HG02938 (cell line): Measurements from ENCODE around the gene MVB12A.

ENCODE experiments used
- ATAC-seq: cut with Tn5 transposase; IDR thresholded peaks from one replicate; pipeline ENCODE4 v1.9.1; 2021; ENCODE audit warnings: mild to moderate bottlenecking, moderate library complexity; ENCODE audit not compliant: unreplicated experiment

Gene MVB12A

GRCh38 chr19:17404621-17405249, 15.1 kb upstream of the MVB12A start:
- peak; percentile 6 for ATAC-seq

GRCh38 chr19:17405250-17406045, 14.4 kb upstream of the MVB12A start, which contains the start of gene BST2:
Gene BST2, minus strand, starts transcription at chr19:17405630. Its CDS starts 55 bp downstream, at chr19:17405575.
- ATAC-seq = peak; percentile 75

- ATAC-seq = peak; percentile 9
Observed at GRCh38 chr19:17406046-17406886, 13.6 kb upstream of the MVB12A start.

GRCh38 chr19:17406887-17407196, 13.0 kb upstream of the MVB12A start:
- ATAC-seq = no peak

- no peak for ATAC-seq
Observed at GRCh38 chr19:17409990-17410389, 9.9 kb upstream of the MVB12A start.

- ATAC-seq = no peak
Observed at GRCh38 chr19:17411801-17412200, 8.0 kb upstream of the MVB12A start.

GRCh38 chr19:17414097-17414496, 5.8 kb upstream of the MVB12A start:
- ATAC-seq = no peak

GRCh38 chr19:17415121-17415520, 4.7 kb upstream of the MVB12A start:
- ATAC-seq = no peak

- no peak for ATAC-seq
Observed at GRCh38 chr19:17418710-17419109, 1.1 kb upstream of the MVB12A start.

GRCh38 chr19:17419154-17419620, 660 bp upstream of the MVB12A start:
- no peak for ATAC-seq

- ATAC-seq = no peak
Observed at GRCh38 chr19:17420475-17420924, 653 bp downstream of the MVB12A start.

GRCh38 chr19:17421942-17422341, 2.1 kb downstream of the MVB12A start:
- no peak for ATAC-seq

GRCh38 chr19:17423429-17424208, 3.8 kb downstream of the MVB12A start:
- no peak for ATAC-seq

GRCh38 chr19:17424743-17425365, 5.0 kb downstream of the MVB12A start:
- ATAC-seq = no peak

- no peak for ATAC-seq
Observed at GRCh38 chr19:17429641-17430113, 9.8 kb downstream of the MVB12A start.

- ATAC-seq = no peak
Observed at GRCh38 chr19:17431417-17431816, 11.6 kb downstream of the MVB12A start.

GRCh38 chr19:17435218-17435617, 15.4 kb downstream of the MVB12A start:
- ATAC-seq = no peak

GRCh38 chr19:17436094-17436873, 16.4 kb downstream of the MVB12A start:
- ATAC-seq = no peak

GRCh38 chr19:17436874-17437267, 17.0 kb downstream of the MVB12A start:
- ATAC-seq = no peak
